HG02973 (cell line): ENCODE data around the gene BMP5.
"Not testable (repeated sequence)": the region's sequence is repeated elsewhere in the genome, so short reads cannot be mapped to it uniquely, and the experiment has no call there.

ENCODE experiments used
- ATAC-seq: cut with Tn5 transposase; IDR thresholded peaks from one replicate; pipeline ENCODE4 v1.9.1; 2021; ENCODE audit warnings: moderate library complexity; ENCODE audit not compliant: unreplicated experiment

Gene BMP5

DNA sequence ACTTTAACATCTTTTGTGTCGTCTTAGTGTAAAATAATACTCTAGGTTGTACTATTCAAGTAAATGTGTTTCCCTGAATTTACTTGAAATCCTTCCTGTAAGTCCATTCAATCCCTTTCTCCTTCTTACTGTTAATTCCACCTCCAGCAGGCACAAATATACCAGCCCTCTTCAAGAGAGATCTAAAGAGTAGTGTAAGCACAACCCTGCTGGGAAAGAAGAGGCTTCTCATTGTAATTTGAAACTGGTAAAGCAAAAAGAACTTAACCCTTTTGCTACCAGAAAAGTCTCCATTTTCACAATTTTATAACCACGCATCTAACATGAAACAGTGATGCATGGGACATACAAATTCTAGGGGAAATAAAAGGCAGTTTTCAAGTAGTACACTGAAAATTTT, at the start of gene BMP5:
Gene BMP5, minus strand, starts transcription at position 191 of the 400 bp plus-strand sequence. CDS start 725 bp downstream, outside the sequence.
- no peak for ATAC-seq

DNA sequence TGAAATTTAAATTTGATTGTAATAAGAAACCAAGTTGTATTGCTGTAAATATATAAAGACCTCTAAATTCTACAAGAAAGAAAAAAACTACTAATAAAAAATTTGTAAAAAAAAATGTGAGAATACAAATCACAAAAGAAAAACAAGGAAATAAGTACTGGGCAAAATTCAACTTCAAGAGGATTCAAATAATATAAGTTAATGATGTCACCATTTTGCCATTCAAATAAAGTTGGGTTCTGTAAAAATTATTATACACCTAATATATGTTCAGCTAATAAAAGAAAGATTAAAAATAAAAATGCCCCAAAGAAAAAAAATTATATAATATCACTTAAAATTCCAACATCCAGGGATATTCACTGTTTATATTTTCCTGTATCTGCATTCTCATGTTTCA, 47.0 kb upstream of the BMP5 start:
- no peak for ATAC-seq

DNA sequence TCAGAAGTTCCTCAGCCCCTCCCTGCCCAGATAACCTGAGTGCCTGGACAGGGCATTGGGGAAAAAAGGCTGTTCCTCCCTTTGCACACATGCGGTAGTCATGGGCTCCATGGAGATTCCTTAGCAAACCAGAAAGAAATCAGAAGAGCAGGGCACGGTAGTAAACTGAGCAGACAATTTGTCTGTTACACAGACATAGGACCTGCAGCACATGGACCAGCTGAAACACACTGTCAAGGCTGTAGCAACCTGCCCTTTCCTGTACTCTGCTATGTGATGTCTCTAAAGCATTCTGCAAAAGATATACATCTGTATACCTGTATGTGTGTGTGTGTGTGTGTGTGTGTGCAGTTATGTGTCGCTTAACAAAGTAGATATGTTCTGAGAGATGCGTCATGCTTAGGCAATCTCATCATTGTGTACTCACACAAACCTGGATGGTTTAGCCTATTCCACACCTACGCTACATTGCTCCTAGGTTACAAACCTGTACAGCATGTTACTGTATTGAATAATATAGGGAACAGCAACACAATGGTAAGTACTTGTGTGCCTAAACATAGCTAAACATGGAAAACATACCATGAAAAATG, 44.4 kb upstream of the BMP5 start:
- ATAC-seq, result no peak

- ATAC-seq, result no peak
Measured at GRCh38 chr6:55918639-55919038, 43.2 kb upstream of the BMP5 start.

DNA sequence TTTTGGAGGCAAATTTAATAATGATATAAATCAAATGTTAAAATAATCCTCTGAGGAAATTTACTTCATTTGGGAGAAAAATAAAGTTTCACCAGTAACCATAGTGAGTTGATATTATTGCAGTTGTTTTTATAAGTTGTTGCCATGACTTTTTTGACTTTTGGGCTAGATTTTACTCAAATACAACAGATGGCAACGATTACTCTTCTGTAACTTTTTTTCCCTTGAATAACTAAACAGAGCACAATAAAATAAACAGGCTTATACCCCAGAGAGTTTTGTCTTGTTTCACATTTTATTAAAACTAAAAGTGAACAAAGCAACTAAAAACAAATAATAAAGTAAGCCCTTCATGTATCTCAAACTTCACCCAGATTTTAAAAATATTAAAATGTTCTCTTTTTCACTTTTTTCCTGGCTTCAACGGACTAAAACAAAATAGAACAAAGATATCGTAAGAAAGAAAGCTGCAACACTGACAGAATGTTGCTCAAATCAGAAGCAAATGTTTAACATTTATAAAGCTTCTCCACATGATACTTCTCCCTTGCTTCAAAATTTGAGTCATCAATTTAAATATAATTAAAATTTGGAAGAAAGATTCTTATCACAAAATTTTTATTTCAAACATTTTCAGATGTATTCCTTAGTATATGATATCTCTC, 42.5 kb upstream of the BMP5 start:
- ATAC-seq, result no peak

GRCh38 chr6:55916188-55916587, 40.8 kb upstream of the BMP5 start:
- no peak for ATAC-seq

GRCh38 chr6:55913228-55914195, 38.1 kb upstream of the BMP5 start:
- no peak for ATAC-seq

DNA sequence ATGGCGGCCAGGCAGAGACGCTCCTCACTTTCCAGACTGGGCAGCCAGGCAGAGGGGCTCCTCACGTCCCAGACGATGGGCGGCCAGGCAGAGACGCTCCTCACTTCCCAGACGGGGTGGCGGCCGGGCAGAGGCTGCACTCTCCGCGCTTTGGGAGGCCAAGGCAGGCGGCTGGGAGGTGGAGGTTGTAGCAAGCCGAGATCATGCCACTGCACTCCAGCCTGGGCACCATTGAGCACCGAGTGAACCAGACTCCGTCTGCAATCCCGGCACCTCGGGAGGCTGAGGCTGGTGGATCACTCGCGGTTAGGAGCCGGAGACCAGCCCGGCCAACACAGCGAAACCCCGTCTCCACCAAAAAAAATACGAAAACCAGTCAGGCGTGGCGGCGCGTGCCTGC, 35.1 kb upstream of the BMP5 start:
- not testable (repeated sequence) for ATAC-seq

GRCh38 chr6:55909911-55910310, 34.5 kb upstream of the BMP5 start:
- not testable (repeated sequence) for ATAC-seq

- ATAC-seq, result no peak
Measured at GRCh38 chr6:55902796-55903195, 27.4 kb upstream of the BMP5 start.

DNA sequence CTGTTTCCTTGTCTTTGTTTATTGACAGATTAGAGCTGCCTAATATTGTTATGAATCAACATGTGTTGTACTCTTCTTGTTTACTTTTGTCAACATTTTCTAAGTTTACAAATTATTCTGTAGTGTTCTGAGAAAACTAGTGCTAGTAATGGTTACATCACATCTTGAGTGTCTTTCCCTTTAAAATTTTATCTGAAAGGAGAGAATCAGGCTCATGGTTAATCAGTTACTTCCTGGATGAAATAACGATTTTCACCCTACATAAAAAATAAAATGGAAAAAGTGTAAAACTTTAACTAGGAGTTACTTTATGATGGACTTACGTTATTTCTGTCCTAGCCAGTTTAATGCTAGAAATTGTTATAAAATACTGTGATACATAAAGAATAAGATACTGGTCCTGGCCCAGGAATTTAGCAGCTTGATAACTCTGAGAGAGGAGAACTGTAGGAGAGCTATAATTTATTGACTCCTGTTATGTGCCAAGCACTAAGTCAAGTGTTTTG, 26.4 kb upstream of the BMP5 start:
- no peak for ATAC-seq

- no peak for ATAC-seq
Measured at GRCh38 chr6:55898342-55898741, 23.0 kb upstream of the BMP5 start.

GRCh38 chr6:55897346-55897745, 22.0 kb upstream of the BMP5 start:
- no peak for ATAC-seq

DNA sequence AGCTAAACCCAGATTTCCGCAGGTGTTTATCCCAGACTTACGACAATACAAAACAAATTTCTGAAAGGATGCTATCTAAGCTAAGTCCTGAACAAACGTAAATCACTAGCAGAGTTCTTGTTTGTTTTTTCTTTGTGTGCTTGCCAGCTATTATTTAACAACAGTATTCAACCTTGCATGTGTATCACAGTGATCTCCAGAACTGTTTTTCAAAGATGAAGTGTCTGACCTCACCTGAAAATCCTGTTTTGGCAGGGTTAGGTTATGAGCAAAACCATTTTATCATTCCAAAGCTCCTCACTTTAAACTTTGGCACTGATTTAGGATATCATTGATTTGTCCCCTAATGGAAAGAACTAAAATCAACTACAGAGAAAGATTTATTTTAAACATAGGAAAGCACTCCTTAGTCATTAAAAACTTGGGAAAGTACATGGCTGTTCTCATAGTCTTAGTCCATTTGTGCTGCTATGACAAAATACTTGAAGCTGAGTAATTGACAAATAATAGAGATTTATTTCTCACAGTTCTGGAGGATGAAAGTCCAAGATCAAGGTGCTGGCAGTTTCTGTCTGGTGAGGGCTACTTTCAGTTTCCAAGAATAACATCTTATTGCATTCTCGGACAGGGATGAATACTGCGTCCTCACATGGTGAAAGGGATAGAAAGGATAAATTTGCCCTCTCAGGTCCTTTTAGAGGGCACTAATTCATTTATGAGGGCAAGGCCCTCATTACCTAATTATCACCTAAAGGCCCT, 20.8 kb upstream of the BMP5 start:
- ATAC-seq, result no peak

- no peak for ATAC-seq
Measured at GRCh38 chr6:55892749-55893357, 17.5 kb upstream of the BMP5 start.

DNA sequence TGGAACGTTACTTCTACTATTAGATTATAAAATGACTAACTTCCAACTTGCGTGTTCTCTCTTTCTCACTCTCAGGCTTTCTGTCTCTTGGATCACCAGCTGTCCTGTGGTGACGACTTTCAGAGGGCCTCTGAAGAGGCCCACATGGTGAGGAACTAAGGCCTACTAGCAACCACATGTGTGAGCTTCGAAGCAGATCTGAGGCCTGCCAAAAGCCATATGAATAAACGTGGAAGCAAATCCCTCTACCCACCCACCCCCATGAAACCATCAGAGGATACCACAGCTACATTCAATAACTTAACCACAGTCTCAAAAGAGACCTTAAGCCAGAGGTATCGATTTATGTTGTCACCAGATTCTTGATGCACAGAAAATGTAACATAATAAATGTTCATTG, 13.5 kb upstream of the BMP5 start:
- no peak for ATAC-seq

GRCh38 chr6:55886185-55886836, 10.9 kb upstream of the BMP5 start:
- ATAC-seq, result no peak

GRCh38 chr6:55882718-55883569, 7.6 kb upstream of the BMP5 start:
- ATAC-seq, result no peak

GRCh38 chr6:55877283-55877682, 1.9 kb upstream of the BMP5 start:
- ATAC-seq, result no peak
